Epithelial cell of esophagus (primary cell): ENCODE results near the gene SH2D3C.

Source experiments
- DNase-seq: peaks from one replicate; pipeline ENCODE4 v3.0.0; 2010; ENCODE audit warnings: low read depth
- H3K4me3 ChIP-seq: 2 replicates; pipeline ENCODE4 v1.5.1; 2011; ENCODE audit warnings: mild to moderate bottlenecking, low read length, control low read depth
- CTCF ChIP-seq: IDR thresholded peaks from 2 replicates; pipeline ENCODE4 v1.5.1; 2011; ENCODE audit warnings: low read depth, mild to moderate bottlenecking, low read length, control low read depth, inconsistent platforms; ENCODE audit not compliant: insufficient read depth; ENCODE audit errors: missing control alignments

SH2D3C gene

GRCh38 chr9:127731938-127732337 lies 46.5 kb downstream of the SH2D3C start:
- no peak for DNase-seq
- TF ChIP-seq CTCF: no peak
- no peak overlapping the region for H3K4me3 ChIP-seq

DNA sequence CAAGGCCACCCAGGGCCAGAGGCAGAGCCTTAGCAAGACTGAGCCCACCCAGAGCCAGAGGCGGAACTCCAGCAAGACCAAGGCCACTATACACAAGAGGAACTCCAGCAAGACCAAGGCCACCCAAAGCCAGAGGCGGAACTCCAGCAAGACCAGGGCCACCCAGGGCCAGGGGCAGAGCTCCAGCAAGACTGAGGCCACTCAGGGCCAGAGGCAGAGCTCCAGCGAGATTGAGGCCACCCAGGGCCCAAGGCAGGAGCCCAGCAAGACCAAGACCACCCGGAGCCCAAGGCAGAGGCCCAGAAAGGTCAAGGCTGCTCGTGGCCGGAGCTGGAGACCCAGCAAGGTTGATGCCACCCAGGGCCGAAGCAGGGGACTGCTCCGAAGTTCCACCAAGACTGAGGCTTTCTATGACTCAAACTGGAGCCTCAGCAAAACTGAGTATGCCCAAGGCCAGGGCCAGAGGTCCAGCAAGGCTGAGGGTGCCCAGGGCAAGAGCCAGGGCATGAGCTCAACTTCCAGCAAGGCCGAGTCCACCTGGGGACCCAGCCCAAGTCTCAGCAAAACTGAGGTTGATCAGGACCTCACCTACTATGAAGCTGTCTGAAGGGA lies 47.6 kb downstream of the SH2D3C start:
- no peak for DNase-seq
- TF ChIP-seq CTCF: no peak
- no peak overlapping the region for H3K4me3 ChIP-seq

GRCh38 chr9:127730262-127730661 lies 48.2 kb downstream of the SH2D3C start:
- no peak overlapping the region for H3K4me3 ChIP-seq
- no peak for DNase-seq
- no peak for TF ChIP-seq CTCF

- TF ChIP-seq CTCF: no peak
- DNase-seq: no peak
- no peak overlapping the region for H3K4me3 ChIP-seq
Observed at GRCh38 chr9:127729522-127730256, 48.8 kb downstream of the SH2D3C start.

DNA sequence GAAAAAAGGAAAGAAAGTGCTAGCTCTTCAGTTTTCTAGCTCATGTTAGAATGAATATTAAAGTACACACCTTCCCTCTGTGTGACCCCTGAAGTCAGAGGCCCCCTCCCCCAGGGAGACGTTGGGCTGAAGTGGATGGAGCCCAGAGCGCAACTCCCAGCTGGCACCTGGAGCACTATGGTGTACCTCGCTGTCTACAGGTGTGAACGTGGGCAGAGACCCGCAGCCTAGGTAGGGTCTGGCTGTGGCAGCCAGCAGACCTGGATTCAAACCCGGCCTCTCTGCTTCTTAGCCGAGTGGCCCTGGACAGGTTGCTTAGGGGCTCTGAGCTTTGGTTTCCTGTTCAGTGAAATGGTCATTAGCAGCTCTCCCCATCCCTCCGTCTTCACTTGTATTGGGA lies 49.7 kb downstream of the SH2D3C start:
- no peak overlapping the region for H3K4me3 ChIP-seq
- no peak for TF ChIP-seq CTCF
- DNase-seq: no peak

- no peak for DNase-seq
- no peak for TF ChIP-seq CTCF
- H3K4me3 ChIP-seq: no peak overlapping the region
Observed at GRCh38 chr9:127726871-127727270, 51.6 kb downstream of the SH2D3C start.

- no peak for TF ChIP-seq CTCF
- no peak for DNase-seq
- no peak overlapping the region for H3K4me3 ChIP-seq
Observed at GRCh38 chr9:127724012-127724411, 54.5 kb downstream of the SH2D3C start.
